Tracheal epithelial cell (primary cell): ENCODE measurements around the gene POGZ. TPM values are rescaled to one million over a fixed set of nuclear protein-coding genes. Genes with fewer than 3 reads are reported as not detected.

Experiments used
- total RNA-seq: library from RNA; depleted of rRNA; stranded (reverse); fragments of >200 nt; gene quantifications from 2 replicates; pipeline ENCODE4 v1.2.1, GENCODE V29; 2014

The POGZ gene
- 6.8 and 11.3 TPM in 2 replicates for total RNA-seq

GRCh38 chr1:151459331-151460046, at the start of gene POGZ:
Gene POGZ (minus strand): TSS chr1:151459494. CDS start chr1:151442204, 17,290 bp downstream.

GRCh38 chr1:151399324-151400171, 59.7 kb downstream of the POGZ start, which contains the start of gene PSMB4:
Gene PSMB4 (plus strand): TSS chr1:151399573. CDS start chr1:151399588, 15 bp downstream.

GRCh38 chr1:151372058-151372934, 87.0 kb downstream of the POGZ start, which contains the start of gene SELENBP1:
Gene SELENBP1 (minus strand): TSS chr1:151372705. CDS start chr1:151372641, 64 bp downstream.

Other genes starting within 250 kb of the POGZ start
- 171 and 208 TPM in 2 replicates for gene PSMD4, start 204.8 kb downstream of the POGZ start, total RNA-seq
- 10.9 and 11.3 TPM in 2 replicates for gene ZNF687, start 177.2 kb downstream of the POGZ start, total RNA-seq
- gene PI4KB, start 132.1 kb downstream of the POGZ start, total RNA-seq = 22.0 and 28.0 TPM in 2 replicates
- gene RFX5, start 112.2 kb downstream of the POGZ start, total RNA-seq = 19.0 and 68.0 TPM in 2 replicates
- 3.6 and 8.5 TPM in 2 replicates for gene SELENBP1, start 86.8 kb downstream of the POGZ start, total RNA-seq
- gene PSMB4, start 59.9 kb downstream of the POGZ start, total RNA-seq = 319 and 373 TPM in 2 replicates
- 3.4 and 4.6 TPM in 2 replicates for gene CGN, start 51.9 kb upstream of the POGZ start, total RNA-seq
- 15.1 and 50.6 TPM in 2 replicates for gene TUFT1, start 80.8 kb upstream of the POGZ start, total RNA-seq
- gene SNX27, start 152.6 kb upstream of the POGZ start, total RNA-seq = 18.8 and 19.0 TPM in 2 replicates